ENCODE results near the gene PRKCA.

DNA sequence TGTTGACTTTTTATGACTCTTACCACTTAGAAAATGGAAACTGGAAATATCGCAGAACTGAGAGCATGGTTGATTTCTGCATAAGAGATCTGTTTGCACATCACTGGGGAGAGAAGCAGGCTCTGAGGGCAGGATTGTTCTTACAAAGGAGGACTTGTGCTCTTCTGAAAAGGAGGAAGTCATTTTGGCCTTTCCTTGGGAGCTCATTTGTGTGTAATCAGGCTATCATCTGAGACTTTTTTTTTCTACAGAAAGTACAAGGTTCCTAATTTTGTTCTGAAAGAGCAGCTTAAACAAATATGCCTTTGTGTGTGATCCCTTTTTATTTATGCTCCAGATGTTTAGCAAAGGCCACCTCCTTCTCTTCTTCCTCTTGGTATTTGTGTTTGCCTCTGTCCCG lies 386.8 kb downstream of the PRKCA start:
- TF ChIP-seq, protein P1, sequence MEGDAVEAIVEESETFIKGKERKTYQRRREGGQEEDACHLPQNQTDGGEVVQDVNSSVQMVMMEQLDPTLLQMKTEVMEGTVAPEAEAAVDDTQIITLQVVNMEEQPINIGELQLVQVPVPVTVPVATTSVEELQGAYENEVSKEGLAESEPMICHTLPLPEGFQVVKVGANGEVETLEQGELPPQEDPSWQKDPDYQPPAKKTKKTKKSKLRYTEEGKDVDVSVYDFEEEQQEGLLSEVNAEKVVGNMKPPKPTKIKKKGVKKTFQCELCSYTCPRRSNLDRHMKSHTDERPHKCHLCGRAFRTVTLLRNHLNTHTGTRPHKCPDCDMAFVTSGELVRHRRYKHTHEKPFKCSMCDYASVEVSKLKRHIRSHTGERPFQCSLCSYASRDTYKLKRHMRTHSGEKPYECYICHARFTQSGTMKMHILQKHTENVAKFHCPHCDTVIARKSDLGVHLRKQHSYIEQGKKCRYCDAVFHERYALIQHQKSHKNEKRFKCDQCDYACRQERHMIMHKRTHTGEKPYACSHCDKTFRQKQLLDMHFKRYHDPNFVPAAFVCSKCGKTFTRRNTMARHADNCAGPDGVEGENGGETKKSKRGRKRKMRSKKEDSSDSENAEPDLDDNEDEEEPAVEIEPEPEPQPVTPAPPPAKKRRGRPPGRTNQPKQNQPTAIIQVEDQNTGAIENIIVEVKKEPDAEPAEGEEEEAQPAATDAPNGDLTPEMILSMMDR (IDR thresholded peaks at IDR 0.05): no peak
- no peak for TF ChIP-seq POLR2A (IDR thresholded peaks at IDR 0.05)

All from uterus (tissue), 2 donors.